Fibroblast of gingiva (primary cell): Measurements from ENCODE around the gene PIR.

Source experiments
- DNase-seq: peaks from one replicate; pipeline ENCODE4 v3.0.0-alpha.2; 2011; ENCODE audit warnings: low read depth

Gene PIR

GRCh38 chrX:15349046-15349445, 144.1 kb downstream of the PIR start:
- DNase-seq: peak; percentile 54

- DNase-seq: no peak
Measured at GRCh38 chrX:15345976-15346375, 147.2 kb downstream of the PIR start.

- DNase-seq: no peak
Measured at GRCh38 chrX:15344106-15344505, 149.0 kb downstream of the PIR start.

GRCh38 chrX:15343075-15343476, 150.1 kb downstream of the PIR start:
- DNase-seq: peak; percentile 78

GRCh38 chrX:15340867-15341266, 152.3 kb downstream of the PIR start:
- no peak for DNase-seq

GRCh38 chrX:15336023-15336413, 157.1 kb downstream of the PIR start:
- peak; percentile 50 for DNase-seq

- peak; percentile 97 for DNase-seq
Measured at GRCh38 chrX:15335135-15336022, 157.8 kb downstream of the PIR start, which contains the start of gene PIGA. Gene PIGA, minus strand, starts transcription at chrX:15335523. Its CDS starts 3,593 bp downstream, at chrX:15331930.
